GM23248 (cell line): ENCODE results near the gene TKT. TPM values are rescaled to one million over a fixed set of nuclear protein-coding genes. Genes with fewer than 3 reads are reported as not detected.

Experiments
- DNase-seq: peaks from one replicate; pipeline ENCODE4 v3.0.0-alpha.2; 2015
- H2AFZ ChIP-seq: fragments of 200-600 bp; sonication (generic); 2 replicates; pipeline ENCODE4 v1.6.1; 2016; ENCODE audit warnings: antibody characterized with exemption
- H3F3A ChIP-seq: fragments of 200-600 bp; sonication (generic); 2 replicates; pipeline ENCODE4 v1.6.1; 2016; ENCODE audit warnings: mild to moderate bottlenecking, antibody characterized with exemption, mixed run types; ENCODE audit not compliant: insufficient read depth
- H3K27ac ChIP-seq: fragments of 200-600 bp; sonication (generic); 2 replicates; pipeline ENCODE4 v1.5.1; 2016; ENCODE audit warnings: mild to moderate bottlenecking
- H3K27me3 ChIP-seq: fragments of 200-600 bp; sonication (generic); replicated peaks from 2 replicates; pipeline ENCODE4 v1.6.1; 2016; ENCODE audit warnings: mild to moderate bottlenecking; ENCODE audit not compliant: insufficient read depth
- H3K36me3 ChIP-seq: fragments of 200-600 bp; sonication (generic); 2 replicates; pipeline ENCODE4 v1.6.1; 2016; ENCODE audit warnings: low read depth, mild to moderate bottlenecking
- H3K4me1 ChIP-seq: fragments of 200-600 bp; sonication (generic); 2 replicates; pipeline ENCODE4 v1.6.1; 2016; ENCODE audit warnings: mild to moderate bottlenecking; ENCODE audit not compliant: insufficient read depth
- H3K4me2 ChIP-seq: fragments of 200-600 bp; sonication (generic); one replicate; pipeline ENCODE4 v1.6.1; 2016; ENCODE audit warnings: mild to moderate bottlenecking; ENCODE audit not compliant: unreplicated experiment
- H3K4me3 ChIP-seq: fragments of 200-600 bp; sonication (generic); 2 replicates; pipeline ENCODE4 v1.5.1; 2016; ENCODE audit warnings: mild to moderate bottlenecking
- H3K79me2 ChIP-seq: fragments of 200-600 bp; sonication (generic); 2 replicates; pipeline ENCODE4 v1.6.1; 2016; ENCODE audit warnings: mild to moderate bottlenecking; ENCODE audit not compliant: insufficient read depth
- H3K9ac ChIP-seq: fragments of 200-600 bp; sonication (generic); 2 replicates; pipeline ENCODE4 v1.6.1; 2016; ENCODE audit warnings: mild to moderate bottlenecking
- H3K9me2 ChIP-seq: fragments of 200-600 bp; sonication (generic); 2 replicates; pipeline ENCODE4 v1.6.1; 2016; ENCODE audit warnings: mixed run types, mild to moderate bottlenecking, moderate library complexity; ENCODE audit not compliant: insufficient read depth
- H3K9me3 ChIP-seq: fragments of 200-600 bp; sonication (generic); one replicate; pipeline ENCODE4 v1.6.1; 2017; ENCODE audit warnings: low read depth
- H4K20me1 ChIP-seq: fragments of 200-600 bp; sonication (generic); 2 replicates; pipeline ENCODE4 v1.6.0; 2016; ENCODE audit not compliant: insufficient read depth
- EZH2 ChIP-seq: fragments of 200-600 bp; sonication (generic); IDR thresholded peaks from 2 replicates; pipeline ENCODE4 v1.6.1; 2018; ENCODE audit warnings: antibody characterized with exemption, mild to moderate bottlenecking; ENCODE audit not compliant: insufficient read depth, poor library complexity, severe bottlenecking
- EZH2phosphoT487 ChIP-seq: fragments of 200-600 bp; sonication (generic); IDR thresholded peaks from 2 replicates; pipeline ENCODE4 v1.6.1; 2018; ENCODE audit warnings: antibody characterized with exemption, moderate library complexity, mild to moderate bottlenecking, low read depth; ENCODE audit not compliant: insufficient read depth
- WGBS, 2 experiments: methylation state at CpG; one replicate each; pipeline ENCODE4 v1.1.6; 2015 to 2017; ENCODE audit warnings: low lambda C conversion rate in 2 of 2, low coverage in 1 of 2; ENCODE audit errors: missing lambda C conversion rate in 2 of 2; 5-methylcytosine and 5-hydroxymethylcytosine counted together
- in situ Hi-C: fragments of 300-500 bp; cut with MboI; formaldehyde crosslinking; loops from 2 replicates; pipeline ENCODE4 v1.15.0; 2020
- polyA plus RNA-seq: library from polyadenylated mRNA; unstranded; fragments of >200 nt; fragmentation: Nextera tagmentation; extraction: Ambion mirVana; gene quantifications from 2 replicates; pipeline ENCODE4 v1.2.1, GENCODE V29; 2016
- total RNA-seq: library from RNA; depleted of rRNA; stranded (reverse); fragments of >200 nt; shearing (Covaris generic); gene quantifications from 2 replicates; pipeline ENCODE4 v1.2.3, GENCODE V29; 2014

Gene TKT
- total and polyA plus RNA-seq, 2 experiments from 2014 or later: 129 to 256 TPM

DNA sequence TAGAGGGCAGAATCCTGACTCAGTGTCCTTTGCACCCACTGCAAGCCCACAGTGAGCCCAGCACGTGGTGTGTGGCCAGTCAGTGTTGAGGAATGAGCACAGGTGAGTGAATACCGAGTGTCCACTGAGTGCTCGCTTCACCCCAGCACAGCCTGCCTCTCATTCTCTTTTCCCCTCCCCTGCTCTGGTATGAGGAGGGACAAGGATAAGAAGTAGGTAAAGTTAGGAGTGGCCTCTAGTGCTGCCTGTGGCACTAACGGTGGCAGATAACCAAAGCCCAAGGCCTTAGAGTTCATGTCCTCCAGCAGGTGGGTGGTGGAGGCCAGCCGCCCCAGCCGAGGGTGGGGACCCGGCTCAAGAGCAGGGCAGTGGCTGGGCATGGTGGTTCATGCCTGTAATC, 56.8 kb downstream of the TKT start:
- Histone ChIP-seq H2AFZ (no peak overlapping the region), H3F3A (no peaks in the 10 kb centered on the region), H4K20me1 (no peaks in the 10 kb centered on the region), H3K4me2 (no peak overlapping the region), H3K36me3 (no peaks in the 10 kb centered on the region), H3K27me3 (no peaks in the 10 kb centered on the region), H3K4me3 (no peak overlapping the region), H3K9me2 (no peaks in the 10 kb centered on the region), H3K27ac (no peak overlapping the region), H3K9me3 (no peaks in the 10 kb centered on the region), H3K4me1 (no peaks in the 10 kb centered on the region), H3K79me2 (no peaks in the 10 kb centered on the region), H3K9ac (no peak overlapping the region)
- in situ Hi-C loops: loop anchor here (10.0 kb wide), 1 partner anchor 84 kb away; no protein-coding TSS in a partner anchor
- WGBS, 2 experiments: 78 to 80% methylated on average over 7 of the region's 7 CpGs
- DNase-seq: no peak
- TF ChIP-seq EZH2: no peak
- TF ChIP-seq EZH2phosphoT487: no peak

GRCh38 chr3:53198256-53198977, 57.4 kb downstream of the TKT start:
- Histone ChIP-seq H3K9ac (no peak overlapping the region), H3K9me3 (no peaks in the 10 kb centered on the region), H4K20me1 (no peaks in the 10 kb centered on the region), H3K27ac (no peak overlapping the region), H3K4me2 (no peak overlapping the region), H3K36me3 (no peaks in the 10 kb centered on the region), H2AFZ (no peak overlapping the region), H3K27me3 (no peaks in the 10 kb centered on the region), H3K79me2 (no peaks in the 10 kb centered on the region), H3K9me2 (no peaks in the 10 kb centered on the region), H3F3A (no peaks in the 10 kb centered on the region), H3K4me1 (no peaks in the 10 kb centered on the region), H3K4me3 (no peak overlapping the region)
- DNase-seq: no peak
- in situ Hi-C loops: loop anchor here (10.0 kb wide), 1 partner anchor 84 kb away; no protein-coding TSS in a partner anchor
- WGBS, 2 experiments: 65 to 71% methylated on average over 10 of the region's 10 CpGs
- TF ChIP-seq EZH2: no peak
- no peak for TF ChIP-seq EZH2phosphoT487

DNA sequence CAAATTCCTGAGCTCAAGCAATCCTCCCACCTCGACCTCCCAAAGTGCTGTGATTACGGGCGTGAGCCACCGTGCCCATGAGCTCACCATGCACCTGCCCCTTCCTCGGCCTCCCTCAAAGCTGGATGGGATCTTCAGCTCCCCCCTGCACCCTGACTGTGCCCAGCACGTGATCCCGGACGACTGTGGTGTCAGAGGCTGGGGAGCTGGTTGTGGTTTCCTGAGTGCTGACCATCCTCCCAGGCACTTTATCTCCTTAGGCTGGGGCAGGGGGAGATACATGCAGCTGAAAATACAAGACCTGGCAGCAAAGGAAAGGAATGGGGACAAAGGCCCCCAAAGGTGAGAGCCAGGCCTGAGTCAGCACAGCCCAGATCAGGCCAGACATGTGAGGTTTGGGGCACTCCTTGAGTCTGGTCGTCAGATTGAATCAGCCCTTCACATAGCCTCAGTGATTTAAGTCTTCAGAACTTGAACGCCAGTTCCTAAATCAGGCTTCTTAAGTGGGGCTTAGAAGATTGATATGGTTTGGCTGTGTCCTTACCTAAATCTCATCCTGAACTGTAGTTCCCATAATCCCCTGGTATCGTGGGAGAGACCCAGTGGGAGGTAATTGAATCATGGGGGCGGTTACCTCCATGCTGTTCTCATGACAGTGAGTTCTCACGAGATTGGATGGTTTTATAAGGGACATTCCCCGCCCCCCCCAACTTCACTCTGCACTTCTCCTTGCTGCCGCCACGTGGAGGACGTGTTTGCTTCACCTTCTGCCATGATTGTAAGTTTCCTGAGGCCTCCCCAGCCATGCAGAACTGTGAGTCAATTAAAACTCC, 59.0 kb downstream of the TKT start:
- no peaks in the 10 kb centered on the region for H3K79me2 ChIP-seq
- no peak overlapping the region for H3K9ac ChIP-seq
- no peaks in the 10 kb centered on the region for H3K36me3 ChIP-seq
- in situ Hi-C loops: loop anchor here (10.0 kb wide), 1 partner anchor 82 kb away; no protein-coding TSS in a partner anchor
- TF ChIP-seq EZH2phosphoT487 (no peak), EZH2 (no peak)
- H3K27me3 ChIP-seq: no peaks in the 10 kb centered on the region
- no peak overlapping the region for H3K27ac ChIP-seq
- no peaks in the 10 kb centered on the region for H3F3A ChIP-seq
- H3K9me3 ChIP-seq: no peaks in the 10 kb centered on the region
- WGBS, 2 experiments: 67 to 69% methylated on average over 17 of the region's 17 CpGs
- DNase-seq: peak; percentile 27
- H2AFZ ChIP-seq: 0 out of 2 replicates have a peak overlapping the region, but pooled peaks have one; percentile 24
- no peaks in the 10 kb centered on the region for H3K4me1 ChIP-seq
- H3K9me2 ChIP-seq: no peaks in the 10 kb centered on the region
- H4K20me1 ChIP-seq: no peaks in the 10 kb centered on the region
- no peak overlapping the region for H3K4me3 ChIP-seq
- no peak overlapping the region for H3K4me2 ChIP-seq
